Endothelial cell (in vitro differentiated cells): ENCODE results near the gene RNASET2. TPM values are rescaled to one million over a fixed set of nuclear protein-coding genes. Genes with fewer than 3 reads are reported as not detected.

ENCODE experiments used
- DNase-seq: peaks from one replicate; pipeline ENCODE4 v3.0.0; 2021; ENCODE audit warnings: low spot score
- H3K27ac Mint-ChIP-seq: one replicate; pipeline ENCODE4 v1.8.0; 2021; ENCODE audit warnings: mixed read lengths, inconsistent platforms; ENCODE audit not compliant: unreplicated experiment
- H3K27me3 Mint-ChIP-seq: one replicate; pipeline ENCODE4 v1.8.0; 2021; ENCODE audit warnings: mild to moderate bottlenecking, moderate library complexity, mixed read lengths, inconsistent platforms; ENCODE audit not compliant: unreplicated experiment
- H3K36me3 Mint-ChIP-seq: one replicate; pipeline ENCODE4 v1.8.0; 2021; ENCODE audit warnings: mild to moderate bottlenecking, low read depth, mixed read lengths, inconsistent platforms; ENCODE audit not compliant: unreplicated experiment
- H3K4me1 Mint-ChIP-seq: one replicate; pipeline ENCODE4 v1.8.0; 2021; ENCODE audit warnings: mild to moderate bottlenecking, mixed read lengths, inconsistent platforms; ENCODE audit not compliant: unreplicated experiment
- H3K4me3 Mint-ChIP-seq: one replicate; pipeline ENCODE4 v1.8.0; 2021; ENCODE audit warnings: mild to moderate bottlenecking, mixed read lengths, inconsistent platforms; ENCODE audit not compliant: unreplicated experiment
- H3K9me3 Mint-ChIP-seq: one replicate; pipeline ENCODE4 v1.8.0; 2021; ENCODE audit warnings: mixed read lengths, inconsistent platforms; ENCODE audit not compliant: unreplicated experiment
- total RNA-seq: library from RNA; stranded (reverse); fragmentation: NEBNext Ultra II Directional; extraction: Animal tissue kit (Norgen Biotek cat#: 25700); gene quantifications from one replicate; pipeline ENCODE4 v1.2.1, GENCODE V29; 2021; ENCODE audit not compliant: unreplicated experiment
- TF ChIP-seq, protein P1 (sequence below): fragments of 200-600 bp; sonication (generic); IDR thresholded peaks from one replicate; pipeline ENCODE4 v1.5.0; 2021; ENCODE audit warnings: antibody characterized with exemption; ENCODE audit not compliant: unreplicated experiment

The RNASET2 gene
- total RNA-seq, 1 donor from 2014 or later = 11.6 TPM

DNA sequence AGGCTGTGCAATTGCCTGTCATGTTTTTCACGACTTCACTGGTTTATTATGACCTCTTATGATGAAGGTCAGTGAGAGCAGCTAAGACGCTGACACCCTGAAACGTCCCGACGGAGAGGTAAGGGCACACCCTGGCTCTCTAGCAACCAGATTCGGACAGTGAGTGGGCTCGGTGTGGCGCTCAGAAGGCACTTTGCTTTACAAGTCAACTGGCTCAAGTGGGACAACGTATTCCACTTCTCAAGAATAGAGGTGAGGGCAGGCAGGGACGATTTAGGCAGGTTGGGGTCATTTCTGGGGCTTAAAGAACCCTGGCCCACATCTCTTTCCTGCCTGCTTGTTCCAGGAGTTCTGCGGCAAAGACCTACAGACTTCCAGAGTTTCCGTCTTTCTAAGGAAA lies 18.2 kb downstream of the RNASET2 start:
- no peak overlapping the region for H3K27ac Mint-ChIP-seq
- no peak for DNase-seq
- no peaks in the 10 kb centered on the region for H3K9me3 Mint-ChIP-seq
- TF ChIP-seq, protein P1, sequence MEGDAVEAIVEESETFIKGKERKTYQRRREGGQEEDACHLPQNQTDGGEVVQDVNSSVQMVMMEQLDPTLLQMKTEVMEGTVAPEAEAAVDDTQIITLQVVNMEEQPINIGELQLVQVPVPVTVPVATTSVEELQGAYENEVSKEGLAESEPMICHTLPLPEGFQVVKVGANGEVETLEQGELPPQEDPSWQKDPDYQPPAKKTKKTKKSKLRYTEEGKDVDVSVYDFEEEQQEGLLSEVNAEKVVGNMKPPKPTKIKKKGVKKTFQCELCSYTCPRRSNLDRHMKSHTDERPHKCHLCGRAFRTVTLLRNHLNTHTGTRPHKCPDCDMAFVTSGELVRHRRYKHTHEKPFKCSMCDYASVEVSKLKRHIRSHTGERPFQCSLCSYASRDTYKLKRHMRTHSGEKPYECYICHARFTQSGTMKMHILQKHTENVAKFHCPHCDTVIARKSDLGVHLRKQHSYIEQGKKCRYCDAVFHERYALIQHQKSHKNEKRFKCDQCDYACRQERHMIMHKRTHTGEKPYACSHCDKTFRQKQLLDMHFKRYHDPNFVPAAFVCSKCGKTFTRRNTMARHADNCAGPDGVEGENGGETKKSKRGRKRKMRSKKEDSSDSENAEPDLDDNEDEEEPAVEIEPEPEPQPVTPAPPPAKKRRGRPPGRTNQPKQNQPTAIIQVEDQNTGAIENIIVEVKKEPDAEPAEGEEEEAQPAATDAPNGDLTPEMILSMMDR = no peak
- no peaks in the 10 kb centered on the region for H3K4me1 Mint-ChIP-seq
- no peaks in the 10 kb centered on the region for H3K36me3 Mint-ChIP-seq
- no peaks in the 10 kb centered on the region for H3K27me3 Mint-ChIP-seq
- H3K4me3 Mint-ChIP-seq = no peak overlapping the region

DNA sequence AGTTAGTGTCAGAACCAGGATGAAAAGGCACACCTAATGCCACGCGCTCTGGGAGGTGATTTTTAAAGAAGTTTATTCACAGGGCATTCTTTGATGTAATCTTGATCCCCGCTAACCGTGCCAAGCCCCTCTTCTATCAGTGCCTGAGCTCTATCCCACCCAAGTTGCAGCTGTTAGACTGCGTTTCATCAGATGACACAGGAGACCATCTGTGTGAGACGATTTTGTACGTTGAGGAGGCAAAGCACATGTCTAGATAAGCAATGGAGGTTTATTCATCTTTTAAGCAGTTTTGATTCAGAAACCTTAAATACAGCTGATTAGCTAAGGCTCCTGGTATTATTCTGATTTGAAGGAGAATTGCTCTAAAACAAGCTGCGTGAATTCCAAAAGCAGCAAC lies 18.6 kb downstream of the RNASET2 start:
- Mint-ChIP-seq H3K4me1 (no peaks in the 10 kb centered on the region), H3K36me3 (no peaks in the 10 kb centered on the region), H3K27me3 (no peaks in the 10 kb centered on the region), H3K4me3 (no peak overlapping the region), H3K9me3 (no peaks in the 10 kb centered on the region), H3K27ac (no peak overlapping the region)
- no peak for DNase-seq
- TF ChIP-seq, protein P1 = no peak

DNA sequence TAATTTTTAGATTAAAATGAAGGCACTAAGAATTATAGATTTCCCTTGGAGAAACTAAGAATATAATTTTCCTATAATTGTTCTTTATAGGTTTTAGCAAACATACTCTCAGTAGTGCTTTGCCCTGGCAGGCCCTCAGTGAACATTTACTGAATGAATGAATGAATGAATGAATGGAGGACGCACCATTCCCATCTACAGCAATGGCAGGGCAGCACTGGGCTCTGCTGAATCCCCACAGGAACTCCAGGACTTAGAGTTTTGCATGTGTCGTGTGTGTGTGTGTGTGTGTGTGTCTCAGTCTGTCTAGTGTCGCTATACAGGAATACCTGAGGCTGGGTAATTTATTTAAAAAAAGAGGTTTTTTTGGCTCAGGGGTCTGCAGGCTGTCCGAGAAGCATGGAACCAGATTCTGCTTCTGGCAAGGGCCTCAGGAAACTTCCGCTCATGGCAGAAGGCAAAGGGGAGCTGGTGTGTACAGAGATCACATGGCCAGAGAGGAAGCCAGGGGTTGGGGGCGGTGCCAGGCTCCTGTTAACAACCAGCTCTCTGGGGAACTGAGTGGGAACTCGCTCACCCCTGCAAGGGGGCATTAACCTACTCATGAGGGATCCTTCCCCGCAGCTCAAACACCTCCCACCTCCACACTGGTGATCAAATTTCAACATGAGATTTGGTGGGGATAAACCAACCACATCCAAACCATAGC lies 20.1 kb downstream of the RNASET2 start:
- Mint-ChIP-seq H3K27ac (no peak overlapping the region), H3K4me1 (no peaks in the 10 kb centered on the region), H3K9me3 (no peaks in the 10 kb centered on the region), H3K4me3 (no peak overlapping the region), H3K27me3 (peaks cover 2% of the 10 kb centered on the region), H3K36me3 (no peaks in the 10 kb centered on the region)
- TF ChIP-seq, protein P1 = no peak
- DNase-seq = no peak

DNA sequence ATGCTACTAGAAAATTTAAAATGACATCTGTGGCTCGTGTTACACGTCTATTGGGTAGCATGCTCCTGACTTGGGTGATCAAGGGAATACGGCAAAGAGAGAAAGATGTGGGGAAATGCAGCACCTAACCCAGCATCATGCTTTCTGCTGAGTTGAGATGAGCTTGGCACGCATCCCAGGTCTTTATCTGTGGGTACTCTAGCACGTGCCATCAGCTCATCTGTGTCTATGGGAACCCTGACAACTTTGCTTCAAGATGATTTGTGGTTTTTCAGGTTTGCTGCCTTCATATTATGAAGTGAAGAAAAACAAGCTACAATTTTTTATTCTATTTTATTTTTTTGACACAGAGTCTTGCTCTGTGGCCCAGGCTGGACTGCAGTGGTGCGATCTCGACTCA lies 21.0 kb downstream of the RNASET2 start:
- DNase-seq = no peak
- no peaks in the 10 kb centered on the region for H3K9me3 Mint-ChIP-seq
- H3K4me1 Mint-ChIP-seq = no peaks in the 10 kb centered on the region
- H3K27me3 Mint-ChIP-seq = peaks cover 2% of the 10 kb centered on the region
- H3K27ac Mint-ChIP-seq = no peak overlapping the region
- no peaks in the 10 kb centered on the region for H3K36me3 Mint-ChIP-seq
- no peak overlapping the region for H3K4me3 Mint-ChIP-seq
- TF ChIP-seq, protein P1 = no peak

DNA sequence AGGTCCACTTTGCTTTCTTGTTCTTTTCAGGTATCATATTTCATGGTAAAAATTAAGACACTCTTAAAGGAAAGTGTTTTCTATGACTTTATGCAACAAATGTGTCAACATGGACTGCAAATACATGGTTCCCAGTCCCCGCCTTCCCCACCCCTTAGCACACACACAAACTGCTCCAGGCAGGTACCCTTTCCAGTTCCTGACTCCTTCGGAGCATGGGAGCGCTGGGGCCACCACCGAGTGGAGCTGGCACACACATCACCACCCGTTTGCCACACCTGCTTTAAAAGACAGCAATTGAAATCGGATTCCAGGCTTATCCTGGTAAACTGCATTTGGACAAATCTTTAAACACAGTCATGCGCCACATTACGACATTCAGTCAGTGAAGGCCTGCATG lies 22.2 kb downstream of the RNASET2 start:
- Mint-ChIP-seq H3K9me3 (no peaks in the 10 kb centered on the region), H3K4me1 (peaks cover 7% of the 10 kb centered on the region), H3K36me3 (no peaks in the 10 kb centered on the region), H3K4me3 (no peak overlapping the region), H3K27ac (no peak overlapping the region), H3K27me3 (peaks cover 2% of the 10 kb centered on the region)
- TF ChIP-seq, protein P1 = no peak
- no peak for DNase-seq
